Left lobe of liver (tissue), 2 donors: ENCODE data around the gene IFT43. TPM values are rescaled to one million over a fixed set of nuclear protein-coding genes. Genes with fewer than 3 reads are reported as not detected.
A peak's percentile ranks its signal among the peaks of the same experiment; 100 is the strongest.

Experiments
- ATAC-seq: fragments of 200-7000 bp; cut with Tn5 transposase; one replicate; pipeline ENCODE4 v1.9.1; 2020; ENCODE audit warnings: mild to moderate bottlenecking, moderate library complexity
- DNase-seq: peaks from one replicate; pipeline ENCODE4 v3.0.0-alpha.2; 2020; ENCODE audit warnings: low spot score
- total RNA-seq: library from RNA; stranded (reverse); gene quantifications from one replicate; pipeline ENCODE4 v1.2.1, GENCODE V29; 2021
- donor health status: DM: no; HTN: no; CAD: no; lungs with moderate emphysema.
- donor health status: DM: no; HTN: yes; CAD: no.

Gene IFT43
- total RNA-seq, 1 donor from 2014 or later = 13.7 TPM

DNA sequence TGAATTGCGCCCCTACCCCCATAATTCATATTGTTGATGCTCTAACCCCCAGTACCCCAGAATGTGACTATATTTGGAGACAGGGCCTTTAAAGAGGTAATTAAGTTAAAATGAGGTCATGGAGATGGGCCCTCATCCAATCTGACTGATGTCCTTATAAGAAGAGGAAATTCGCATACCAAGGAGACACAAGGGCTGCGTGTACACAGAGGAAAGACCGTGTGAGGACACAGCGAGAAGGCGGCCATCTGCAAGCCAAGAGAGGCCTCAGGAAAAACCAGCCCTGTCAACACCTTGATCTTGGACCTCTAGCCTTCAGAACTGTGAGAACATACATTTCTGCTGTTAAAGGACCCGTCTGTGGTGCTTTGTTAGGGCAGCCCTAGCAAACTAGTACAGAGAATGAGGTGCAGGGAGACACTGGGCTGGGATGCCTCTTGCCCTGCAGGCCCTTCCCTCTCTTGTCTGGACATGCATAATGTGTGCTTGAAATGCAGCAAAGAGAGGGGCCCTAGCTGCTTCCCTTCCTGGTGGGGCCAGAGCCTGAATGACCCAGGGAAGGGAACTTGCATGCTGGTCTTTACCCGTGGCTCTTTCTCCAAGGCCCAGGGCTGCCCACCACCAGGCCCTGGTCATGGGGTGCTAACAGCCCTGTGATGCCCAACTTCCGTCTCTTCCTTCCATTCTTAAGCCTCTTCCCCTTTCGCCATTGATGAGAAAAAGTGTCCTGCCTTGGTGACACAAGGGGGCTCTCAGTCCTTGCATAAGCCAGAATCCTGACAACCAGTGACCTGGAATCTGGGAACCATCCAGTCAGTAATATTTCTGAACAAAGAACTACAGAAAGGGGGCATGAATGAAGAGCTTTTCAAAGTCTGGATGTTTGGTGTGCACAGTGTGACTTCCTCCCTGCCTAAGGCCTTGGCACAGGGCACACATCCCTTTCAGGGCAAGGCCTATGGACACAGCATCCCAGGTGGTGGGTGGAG, 116.1 kb downstream of the IFT43 start:
- DNase-seq (no peak), ATAC-seq (no peak)

DNA sequence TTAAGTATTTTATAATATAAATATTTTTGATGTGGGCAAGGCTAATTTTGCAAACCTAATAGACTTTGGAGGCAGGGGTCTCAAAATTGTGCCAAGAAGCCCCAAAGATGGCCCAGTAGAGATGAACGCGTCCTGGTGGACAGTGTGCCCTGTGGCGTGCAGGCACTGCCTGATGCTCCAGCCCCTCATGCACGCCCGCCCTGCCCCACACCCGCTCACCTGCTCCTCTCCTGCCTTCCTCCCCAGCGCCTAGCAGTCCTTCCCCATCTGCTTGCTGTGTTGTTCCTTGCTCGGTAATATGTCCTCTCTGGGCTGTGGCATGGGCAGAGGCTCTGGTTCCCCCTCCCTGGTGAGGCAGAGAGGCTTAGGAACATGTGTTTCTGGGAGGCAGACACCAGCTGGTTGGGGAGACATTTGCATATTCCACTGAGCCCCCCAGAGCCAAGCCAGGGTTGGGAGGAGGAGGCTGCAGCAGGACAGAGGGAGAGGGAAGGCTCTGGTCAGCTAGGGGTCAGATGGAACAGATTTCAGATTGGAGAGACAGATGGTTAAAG, 119.3 kb downstream of the IFT43 start:
- DNase-seq (no peak), ATAC-seq (no peak)

DNA sequence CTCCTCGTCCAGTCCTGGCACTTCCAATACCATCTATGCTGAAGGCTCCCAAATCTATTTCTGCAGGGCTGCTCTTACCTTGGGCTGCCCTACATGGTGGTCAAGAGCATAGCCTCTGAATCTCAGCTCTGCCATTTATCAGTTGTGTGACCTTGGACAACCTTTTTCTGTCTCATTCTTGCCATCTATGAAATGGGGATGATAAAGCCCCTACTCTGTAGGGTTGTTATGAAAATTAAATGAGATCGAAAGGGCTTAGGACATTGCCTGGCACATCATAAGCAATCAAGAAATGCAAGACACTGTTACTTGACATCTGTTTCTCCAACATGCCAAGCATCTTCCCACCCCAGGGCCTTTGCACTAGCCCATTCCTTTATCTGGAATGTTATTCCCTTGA, 120.6 kb downstream of the IFT43 start:
- ATAC-seq = no peak

GRCh38 chr14:76109087-76109880, 123.7 kb downstream of the IFT43 start:
- ATAC-seq = peak; percentile 75
- DNase-seq = no peak

More for the DNA sequence above, 120.6 kb downstream of the IFT43 start:
- DNase-seq = no peak

DNA sequence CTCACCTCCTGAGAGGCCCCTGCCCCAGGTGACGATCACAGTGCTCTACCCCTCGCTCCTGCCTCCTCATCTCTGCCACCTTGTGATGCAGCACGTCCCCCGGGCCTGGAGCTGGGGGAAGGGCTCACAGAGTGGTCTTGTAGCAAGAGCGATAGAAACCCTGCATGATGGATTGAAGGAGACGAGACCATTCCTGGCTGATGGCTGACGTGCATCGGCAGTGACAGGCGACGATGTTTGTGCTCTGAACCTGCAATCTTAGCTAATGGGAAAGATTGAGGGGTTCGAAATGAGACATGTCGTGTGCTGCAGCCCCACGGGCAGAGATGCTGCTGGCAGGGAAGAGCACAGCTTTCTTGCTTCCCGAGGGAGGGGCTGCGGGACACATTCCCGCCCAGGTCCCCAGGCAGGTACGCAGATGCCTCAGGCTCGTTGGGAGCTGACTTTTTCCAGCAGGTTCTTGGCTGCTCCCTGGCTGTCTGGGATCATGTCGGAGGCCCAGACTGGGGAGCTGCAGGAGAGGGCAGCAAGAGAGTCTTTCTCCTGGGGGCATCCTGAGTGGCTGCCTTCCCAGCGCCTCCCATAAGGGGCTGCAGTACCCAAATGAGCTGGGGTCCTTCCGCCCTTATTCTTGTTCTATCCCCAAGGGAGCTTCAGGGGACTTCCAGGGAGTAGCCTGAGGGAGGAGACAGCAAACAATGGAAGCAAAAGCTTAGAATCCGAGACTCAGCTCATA, 127.5 kb downstream of the IFT43 start:
- DNase-seq (no peak), ATAC-seq (no peak)

GRCh38 chr14:76113691-76114090, 128.1 kb downstream of the IFT43 start:
- ATAC-seq (no peak), DNase-seq (no peak)

GRCh38 chr14:76115010-76115422, 129.5 kb downstream of the IFT43 start:
- DNase-seq (no peak), ATAC-seq (no peak)

DNA sequence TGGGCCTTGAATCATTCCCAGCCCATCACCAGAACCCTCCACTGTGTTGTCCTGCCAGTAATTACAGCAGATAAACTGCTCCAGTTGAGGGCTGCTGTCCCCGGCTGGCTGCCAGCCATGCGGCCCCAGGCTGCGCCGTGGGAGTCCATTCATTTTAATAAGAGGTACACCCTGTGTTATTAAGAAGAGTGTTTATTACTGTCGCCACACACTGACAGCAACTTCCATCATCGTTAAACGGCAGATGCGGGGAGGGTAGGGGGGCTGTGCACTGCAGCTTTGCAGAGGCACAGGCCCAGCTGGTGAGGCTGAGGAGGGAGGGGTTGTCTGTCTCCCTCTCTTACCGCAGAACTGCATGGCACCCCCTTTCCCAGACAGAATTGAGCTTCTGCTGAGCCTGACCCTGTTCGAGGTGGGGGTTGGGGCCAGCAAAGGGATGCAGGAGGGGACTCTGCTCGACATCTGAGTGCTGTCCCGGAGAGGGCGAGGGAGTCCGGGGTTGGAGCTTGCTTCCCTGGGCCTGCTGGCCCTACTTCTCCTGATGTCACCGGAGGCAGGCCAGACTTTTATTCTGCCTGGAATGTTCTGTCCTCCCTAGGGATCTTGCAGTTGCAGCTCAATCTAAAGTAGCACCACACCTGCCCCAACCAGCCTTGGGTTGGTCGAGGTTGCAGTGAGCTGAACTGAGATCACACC, 132.4 kb downstream of the IFT43 start:
- DNase-seq (no peak), ATAC-seq (no peak)

DNA sequence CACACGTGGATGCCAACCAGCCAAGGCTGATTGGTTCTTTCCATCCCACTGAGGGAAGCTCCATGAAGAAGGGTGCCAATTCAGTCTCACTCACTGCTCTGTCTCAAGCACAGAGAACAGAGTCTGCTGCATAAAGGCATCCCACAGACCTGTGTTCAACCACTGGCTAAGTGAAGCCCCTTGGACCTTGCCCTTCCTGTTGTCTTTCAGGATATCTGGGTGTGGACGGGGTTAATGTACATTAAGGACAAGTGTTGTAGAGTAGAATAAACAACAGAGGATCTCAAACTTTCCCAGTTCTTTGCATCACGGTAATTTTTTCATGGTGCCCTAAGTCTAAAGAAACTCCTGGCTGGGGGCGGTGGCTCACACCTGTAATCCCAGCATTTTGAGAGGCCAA, 133.0 kb downstream of the IFT43 start:
- DNase-seq (no peak), ATAC-seq (no peak)

DNA sequence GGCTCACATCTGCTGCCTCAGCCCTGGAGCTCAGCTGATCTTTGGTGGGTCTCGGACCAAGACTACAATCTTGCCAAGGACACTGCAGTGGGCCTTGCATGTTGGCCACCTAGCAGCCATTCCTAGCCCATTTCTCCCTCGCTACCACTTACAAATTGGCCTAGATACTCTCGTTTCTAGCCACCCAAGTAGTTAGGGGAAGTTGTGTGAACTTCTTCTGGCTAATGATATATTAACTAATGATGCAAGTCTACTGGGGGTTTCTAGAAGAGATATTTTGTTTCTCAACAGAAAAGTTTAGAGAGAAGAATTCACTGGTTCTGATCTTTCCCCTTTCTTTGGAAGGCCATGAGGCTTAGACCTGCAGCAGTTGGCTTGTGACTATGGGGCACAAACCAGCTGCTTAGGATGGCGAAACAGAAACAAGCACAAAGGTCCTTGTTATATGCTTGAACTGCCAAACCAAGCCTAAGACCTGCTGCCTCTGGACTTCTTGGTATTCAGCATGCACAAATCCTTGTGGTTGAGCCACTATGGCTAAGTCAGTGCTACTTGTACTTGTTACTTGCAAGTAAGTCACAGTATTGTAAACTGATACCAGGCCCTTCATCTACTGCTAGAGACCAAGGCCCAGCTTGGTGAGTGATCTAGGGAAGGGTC, 135.7 kb downstream of the IFT43 start:
- ATAC-seq (no peak), DNase-seq (no peak)

GRCh38 chr14:76123426-76124225, 138.1 kb downstream of the IFT43 start:
- no peak for ATAC-seq
- DNase-seq = no peak

DNA sequence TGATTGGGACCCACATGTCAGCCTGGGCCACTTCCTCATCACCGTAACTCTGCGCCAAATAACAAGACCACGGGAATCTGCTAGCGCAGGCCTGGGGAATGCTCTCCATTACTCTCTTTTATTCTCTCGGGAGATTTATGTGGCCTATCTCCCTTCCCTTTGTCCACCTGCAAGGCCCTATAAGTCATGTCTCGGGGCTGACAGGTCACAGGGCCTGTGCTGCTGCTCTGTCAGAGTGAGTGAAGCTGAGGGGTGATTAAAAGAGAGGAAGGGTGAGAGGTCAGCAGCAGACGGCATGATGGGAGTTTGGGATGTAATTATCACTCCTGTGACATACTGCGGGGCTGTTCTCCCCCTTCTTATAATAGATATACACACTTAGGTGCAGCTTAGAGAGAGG, 139.9 kb downstream of the IFT43 start:
- no peak for ATAC-seq
- DNase-seq = no peak

GRCh38 chr14:76126076-76126475, 140.5 kb downstream of the IFT43 start:
- ATAC-seq (no peak), DNase-seq (no peak)

- DNase-seq = no peak
- ATAC-seq = no peak
Measured at GRCh38 chr14:76129851-76130576, 144.5 kb downstream of the IFT43 start.

- ATAC-seq = no peak
Measured at GRCh38 chr14:76131071-76131965, 145.8 kb downstream of the IFT43 start.

DNA sequence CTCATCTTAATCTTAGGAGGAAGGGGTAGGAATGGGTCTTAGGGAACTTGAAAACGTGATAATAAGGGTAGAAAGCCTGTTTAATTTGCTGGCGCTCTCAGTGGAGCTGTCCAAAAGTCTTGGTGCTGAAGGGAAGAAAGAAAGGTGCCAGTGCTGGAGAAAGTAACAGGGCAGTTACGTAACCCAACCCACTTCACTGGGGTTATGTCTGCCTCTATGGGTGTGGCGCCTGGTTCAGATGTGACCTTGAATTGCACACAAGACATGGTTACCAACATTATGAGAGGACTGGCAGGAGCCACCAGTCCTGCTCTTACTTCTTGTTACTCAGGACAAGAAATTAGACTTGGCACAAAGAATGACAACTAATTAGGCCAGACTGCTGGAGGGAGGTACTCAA, 147.5 kb downstream of the IFT43 start:
- DNase-seq = no peak
- ATAC-seq = peak; percentile 39

More at GRCh38 chr14:76131071-76131965, 145.8 kb downstream of the IFT43 start:
- no peak for DNase-seq
